GM18858 (cell line): ENCODE measurements around the gene SVOPL.
"Not testable (repeated sequence)": the region's sequence is repeated elsewhere in the genome, so short reads cannot be mapped to it uniquely, and the experiment has no call there.

Experiments
- ATAC-seq: cut with Tn5 transposase; IDR thresholded peaks from one replicate; pipeline ENCODE4 v1.9.1; 2021; ENCODE audit not compliant: unreplicated experiment

The SVOPL gene

GRCh38 chr7:138701537-138701923 is 368 bp upstream of the SVOPL start:
- ATAC-seq: no peak

- no peak for ATAC-seq
These were observed 1.5 kb downstream of the SVOPL start for GRCh38 chr7:138699661-138700060.

- no peak for ATAC-seq
These were observed 2.9 kb downstream of the SVOPL start for GRCh38 chr7:138698281-138698680.

GRCh38 chr7:138697535-138698182 is 3.5 kb downstream of the SVOPL start:
- no peak for ATAC-seq

GRCh38 chr7:138695776-138696175 is 5.4 kb downstream of the SVOPL start:
- not testable (repeated sequence) for ATAC-seq

DNA sequence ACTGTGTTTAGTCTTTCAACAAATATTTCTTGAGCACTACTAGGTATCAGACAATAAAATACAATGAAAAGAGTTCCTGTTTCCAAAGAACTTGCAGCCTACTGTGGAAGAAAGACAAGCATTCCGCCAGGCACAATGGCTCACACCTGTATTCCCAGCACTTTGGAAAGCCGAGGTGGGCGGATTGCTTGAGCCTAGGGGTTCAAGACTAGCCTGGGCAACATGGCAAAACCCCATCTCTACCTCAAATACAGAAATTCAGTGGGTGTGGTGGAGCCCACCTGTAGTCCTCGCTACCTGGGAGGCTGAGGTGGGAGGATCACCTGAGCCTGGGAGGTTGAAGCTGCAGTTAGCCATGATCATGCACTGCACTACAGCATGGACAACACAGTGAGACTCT is 6.1 kb downstream of the SVOPL start:
- no peak for ATAC-seq

DNA sequence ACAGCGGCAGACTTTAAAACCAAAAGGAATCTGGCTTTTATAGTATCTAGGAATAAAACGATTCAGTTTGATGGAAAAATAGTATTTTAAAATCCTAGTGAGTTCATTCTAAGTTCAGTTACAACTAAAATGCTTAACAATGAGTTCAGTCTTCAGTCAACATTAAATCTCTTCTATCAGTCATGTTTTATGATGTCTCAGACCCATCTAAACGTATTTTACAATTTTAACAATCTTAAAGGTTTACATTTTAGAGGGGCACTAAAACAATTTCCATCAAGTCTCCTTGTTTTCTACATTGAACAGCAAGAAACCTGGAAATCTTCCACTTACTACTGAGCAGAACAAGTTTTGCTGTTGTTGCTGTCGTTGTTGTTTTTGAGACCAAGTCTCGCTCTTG is 10.0 kb downstream of the SVOPL start:
- no peak for ATAC-seq

DNA sequence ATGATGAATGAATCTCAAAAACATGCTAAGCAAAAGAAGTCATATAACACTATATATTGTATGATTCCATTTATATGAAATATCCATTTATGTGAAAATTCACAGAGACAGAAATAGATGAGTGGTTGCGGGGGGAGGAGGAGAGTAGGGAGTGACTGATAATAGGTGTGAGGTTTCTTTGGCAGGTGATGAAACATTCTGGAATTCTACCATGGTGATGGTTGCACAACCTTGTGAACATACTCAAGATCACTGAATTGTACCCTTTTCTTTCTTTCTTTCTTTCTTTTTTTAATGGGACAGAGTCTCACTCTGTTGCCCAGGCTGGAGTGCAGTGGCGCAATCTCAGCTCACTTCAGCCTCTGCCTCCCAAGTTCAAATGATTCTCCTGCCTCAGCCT is 10.7 kb downstream of the SVOPL start:
- no peak for ATAC-seq

DNA sequence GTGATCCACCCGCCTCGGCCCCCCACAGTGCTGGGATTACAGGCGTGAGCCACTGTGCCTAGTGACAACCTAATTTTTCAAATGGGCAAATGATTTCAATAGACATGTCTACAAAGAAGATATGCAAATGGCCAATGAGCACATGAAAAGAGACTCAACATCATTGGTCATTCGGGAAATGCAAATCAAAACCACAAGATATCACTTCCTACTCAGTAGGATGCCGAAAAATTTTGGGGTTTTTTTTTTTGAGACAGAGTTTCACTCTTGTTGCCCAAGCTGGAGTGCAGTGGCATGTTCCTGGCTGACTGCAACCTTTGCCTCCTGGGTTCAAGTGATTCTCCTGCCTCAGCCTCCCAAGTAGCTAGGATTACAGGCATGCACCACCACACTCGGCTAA is 13.1 kb downstream of the SVOPL start:
- not testable (repeated sequence) for ATAC-seq

GRCh38 chr7:138684340-138684739 is 16.8 kb downstream of the SVOPL start:
- no peak for ATAC-seq

DNA sequence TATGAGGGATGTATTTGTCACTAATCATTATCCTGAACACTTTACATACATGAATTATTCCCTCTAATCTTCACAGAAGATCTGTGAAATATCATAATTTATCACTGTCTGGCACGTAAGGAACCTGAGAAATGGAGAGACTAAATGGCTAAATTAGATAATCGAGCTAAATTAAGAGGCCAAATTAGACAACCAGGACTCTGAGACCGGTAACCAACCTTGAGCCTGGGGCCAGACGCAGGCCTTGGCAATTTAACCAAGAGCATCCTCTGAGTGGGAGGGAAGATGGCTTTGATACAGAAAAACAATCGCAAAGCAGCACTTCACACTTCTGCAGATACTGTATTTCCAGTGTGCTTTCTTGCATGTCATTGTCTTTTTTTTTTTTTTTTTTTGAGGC is 21.4 kb downstream of the SVOPL start:
- no peak for ATAC-seq

DNA sequence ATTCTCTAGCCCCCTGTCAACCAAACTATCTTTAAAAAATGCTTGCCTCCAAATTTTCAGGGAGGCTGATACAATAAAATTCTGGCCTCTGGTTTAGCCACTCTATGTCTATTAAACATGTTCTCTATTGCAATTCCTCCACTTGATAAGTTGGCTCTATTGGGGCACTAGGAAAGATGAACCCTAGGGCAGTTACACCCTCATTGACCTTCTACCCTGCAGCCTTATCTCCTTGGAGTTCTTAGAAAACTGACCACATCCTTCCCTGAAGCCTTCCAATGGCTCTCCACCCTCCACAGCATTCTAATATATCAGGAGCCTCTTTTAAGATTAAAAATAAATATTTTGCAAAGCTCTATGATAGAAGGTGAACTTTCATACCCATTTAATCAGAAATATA is 30.6 kb downstream of the SVOPL start:
- no peak for ATAC-seq

DNA sequence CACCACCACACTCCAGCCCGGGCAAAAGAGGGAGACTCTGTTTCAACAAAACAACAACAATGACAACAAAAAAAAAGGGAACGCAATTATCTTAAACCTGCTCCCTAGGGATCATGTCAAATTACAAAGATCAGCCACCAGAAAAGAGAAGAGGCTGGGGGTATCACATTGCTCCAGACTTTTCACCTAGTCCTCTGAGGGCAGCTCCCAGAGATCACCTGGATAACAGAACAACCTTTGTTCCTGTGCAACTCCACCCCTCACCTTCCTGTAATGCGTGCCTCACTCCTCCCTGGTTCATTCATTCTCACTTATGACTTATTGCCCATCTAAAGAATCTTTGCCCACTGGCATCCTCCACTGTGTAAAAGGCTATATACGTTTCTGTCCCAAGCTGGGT is 31.8 kb downstream of the SVOPL start:
- ATAC-seq: no peak

DNA sequence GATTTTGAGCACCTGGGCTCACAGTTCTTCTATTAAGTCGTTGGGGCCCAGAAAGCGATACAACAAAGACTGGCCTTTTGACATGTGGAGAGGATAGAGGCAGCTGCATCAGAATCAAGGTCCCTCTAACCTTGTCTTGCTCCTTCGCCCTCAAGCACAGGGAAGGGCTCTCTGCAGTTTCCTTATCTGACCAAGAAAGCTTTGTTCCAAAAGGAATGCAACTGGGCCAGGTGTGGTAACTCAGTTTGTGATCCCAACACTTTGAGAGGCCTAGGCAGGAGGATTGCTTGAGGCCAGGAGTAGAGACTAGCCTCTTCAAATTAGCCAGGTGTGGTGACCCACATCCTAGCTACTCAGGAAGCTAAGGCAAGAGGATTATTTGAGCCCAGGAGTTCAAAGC is 32.2 kb downstream of the SVOPL start:
- ATAC-seq: no peak

GRCh38 chr7:138668229-138668596 is 32.9 kb downstream of the SVOPL start:
- ATAC-seq: no peak

DNA sequence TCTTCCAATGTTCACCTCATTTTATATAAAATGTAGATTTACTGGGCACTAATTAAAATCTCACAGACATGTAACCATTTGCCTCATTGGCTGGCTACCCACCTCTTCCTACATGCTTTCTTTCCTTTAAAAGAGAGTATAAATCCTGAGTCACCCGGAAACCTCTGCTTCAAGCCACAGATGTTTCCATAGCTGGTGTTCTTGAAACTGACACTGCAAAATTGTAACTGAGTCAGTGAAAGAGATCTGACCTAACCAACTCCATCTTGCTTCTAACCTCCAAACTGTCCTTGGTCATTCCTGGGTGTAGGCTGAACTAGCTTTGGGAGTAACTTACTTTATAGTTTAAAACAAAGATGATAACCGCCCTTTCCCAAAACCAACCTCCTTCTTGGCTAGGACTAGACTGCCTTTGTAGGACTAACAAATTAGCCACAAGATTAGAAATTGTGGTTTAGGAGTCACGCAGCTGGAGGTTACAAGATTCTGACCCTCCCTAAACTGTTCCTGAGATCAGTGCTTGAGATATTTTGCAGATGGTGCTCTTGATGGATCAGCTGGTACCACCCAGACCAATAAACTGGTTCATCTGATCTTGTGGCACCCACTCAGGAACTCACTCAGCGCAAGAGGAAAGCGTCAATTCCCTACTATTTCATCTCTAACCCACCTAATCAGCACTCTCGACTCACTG is 33.5 kb downstream of the SVOPL start:
- no peak for ATAC-seq

DNA sequence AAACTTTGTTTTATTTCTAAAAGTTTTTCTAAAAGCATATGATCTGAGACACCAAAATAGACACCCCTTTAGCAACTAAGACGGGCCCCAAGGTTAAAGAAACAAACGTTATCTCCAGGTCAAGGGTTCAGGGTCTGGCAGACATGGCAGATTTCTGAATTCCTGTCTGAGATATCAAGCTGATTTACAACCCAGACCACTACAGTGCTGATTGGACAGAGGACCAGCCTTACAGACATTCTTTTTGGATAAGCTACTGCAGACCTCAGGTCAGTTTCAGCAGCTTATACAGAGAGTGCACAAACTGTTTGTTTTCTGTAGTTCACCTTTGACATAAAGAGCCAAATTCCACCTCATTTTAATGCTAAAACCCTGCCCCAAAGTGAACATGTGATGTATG is 34.8 kb downstream of the SVOPL start:
- no peak for ATAC-seq

GRCh38 chr7:138665669-138666140 is 35.5 kb downstream of the SVOPL start:
- ATAC-seq: no peak

DNA sequence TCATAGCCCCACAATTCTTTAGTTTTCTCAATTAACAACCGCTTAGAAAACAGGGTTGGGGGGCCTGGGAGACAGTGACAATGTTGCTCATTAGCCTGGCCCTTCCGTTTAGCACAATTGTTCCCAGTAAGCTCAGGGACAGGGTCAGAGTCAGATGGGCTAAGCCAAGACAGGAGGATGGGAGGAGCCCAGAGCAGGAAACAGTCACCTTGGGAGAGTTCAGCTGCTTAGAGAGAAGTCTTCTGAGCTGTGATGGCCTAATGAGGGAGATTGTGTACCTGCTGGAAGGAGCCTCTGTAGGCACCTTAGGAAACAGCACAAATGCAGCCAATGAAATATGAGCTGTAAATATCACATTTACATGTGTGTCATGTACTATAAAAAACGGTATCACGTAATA is 35.9 kb downstream of the SVOPL start:
- ATAC-seq: no peak

GRCh38 chr7:138663725-138664710 is 37.1 kb downstream of the SVOPL start:
- ATAC-seq: no peak

GRCh38 chr7:138662991-138663320 is 38.2 kb downstream of the SVOPL start:
- no peak for ATAC-seq
